GM18526 (cell line): ENCODE data around the gene TUBA1C.

Experiments used
- POLR2A ChIP-seq: IDR thresholded peaks from 3 replicates; pipeline ENCODE4 v1.6.1; 2011; ENCODE audit not compliant: insufficient read length; ENCODE audit errors: extremely low read depth

Gene TUBA1C

DNA sequence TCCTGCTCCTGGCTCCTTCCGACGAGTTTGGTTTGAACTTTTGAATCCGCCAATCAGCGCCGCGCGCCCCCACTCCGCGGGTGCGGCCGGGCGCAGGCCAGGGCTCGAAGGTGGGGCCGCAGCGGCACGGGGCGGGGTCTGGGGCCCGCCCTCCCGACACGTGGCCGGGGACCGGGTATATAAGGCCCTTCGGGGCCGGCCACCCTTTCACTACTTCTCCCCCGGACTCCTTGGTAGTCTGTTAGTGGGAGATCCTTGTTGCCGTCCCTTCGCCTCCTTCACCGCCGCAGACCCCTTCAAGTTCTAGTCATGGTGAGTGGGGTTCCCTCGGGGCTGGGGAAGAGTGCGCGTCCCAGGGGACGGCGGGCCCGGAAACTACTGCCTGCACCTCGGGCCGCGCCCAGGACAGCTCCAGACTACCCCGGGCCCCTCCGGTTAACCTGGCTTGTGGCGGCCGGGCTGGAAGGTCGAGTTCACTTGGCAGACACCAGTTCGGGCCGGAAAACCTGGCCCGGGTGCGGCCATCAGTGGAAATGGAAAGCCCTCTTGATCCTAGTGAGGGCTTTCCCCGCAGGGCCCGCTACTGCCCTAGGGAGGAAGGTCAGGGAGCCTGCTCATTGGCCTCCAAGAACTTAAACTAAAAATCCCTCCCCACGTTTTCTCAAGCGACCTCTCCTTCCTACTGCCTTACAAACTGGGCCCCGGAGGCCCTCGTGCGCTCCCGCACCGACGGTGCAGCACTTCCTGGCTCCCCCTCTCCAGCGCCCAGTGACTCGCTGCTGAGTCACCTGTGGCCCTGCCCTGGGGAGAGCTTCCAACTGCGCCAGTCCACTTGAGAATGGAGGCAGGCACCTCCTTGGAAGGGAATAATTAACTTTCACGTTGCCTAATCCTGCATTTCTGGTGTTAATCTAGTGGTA is at the start of gene TUBA1C:
TUBA1C (plus strand) TSS at position 210 of the 920 bp plus-strand sequence; CDS start at position 310, 100 bp downstream.
- peak; percentile 99 for TF ChIP-seq POLR2A

DNA sequence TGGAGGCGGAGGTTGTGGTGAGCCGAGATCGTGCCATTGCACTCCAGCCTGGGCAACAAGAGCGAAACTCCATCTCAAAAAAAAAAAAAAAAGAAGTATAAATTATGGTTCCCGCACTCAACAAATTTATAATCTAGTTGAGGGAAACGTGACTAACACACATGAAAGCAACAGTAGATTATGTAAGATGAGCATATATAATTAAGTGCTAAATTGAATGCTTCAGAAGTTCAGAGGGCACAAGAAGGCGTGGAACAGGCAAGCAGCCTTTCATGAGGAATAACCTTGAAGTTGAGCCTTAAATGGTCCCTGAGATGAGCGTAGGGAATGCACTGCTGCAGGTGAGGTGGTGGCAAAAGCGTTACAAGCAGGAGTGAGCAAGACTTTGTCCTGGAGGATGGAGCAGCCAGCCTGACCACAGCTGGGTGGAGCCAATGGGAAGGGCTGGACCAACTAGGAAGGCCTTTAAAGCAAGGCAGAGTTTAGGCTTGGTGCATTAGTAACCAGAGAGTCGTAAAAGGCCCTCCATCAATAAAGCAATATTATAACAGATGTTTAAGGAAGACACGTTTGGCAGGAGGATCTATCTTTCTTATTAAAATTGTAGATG is 45.4 kb upstream of the TUBA1C start:
- TF ChIP-seq POLR2A, result no peak

DNA sequence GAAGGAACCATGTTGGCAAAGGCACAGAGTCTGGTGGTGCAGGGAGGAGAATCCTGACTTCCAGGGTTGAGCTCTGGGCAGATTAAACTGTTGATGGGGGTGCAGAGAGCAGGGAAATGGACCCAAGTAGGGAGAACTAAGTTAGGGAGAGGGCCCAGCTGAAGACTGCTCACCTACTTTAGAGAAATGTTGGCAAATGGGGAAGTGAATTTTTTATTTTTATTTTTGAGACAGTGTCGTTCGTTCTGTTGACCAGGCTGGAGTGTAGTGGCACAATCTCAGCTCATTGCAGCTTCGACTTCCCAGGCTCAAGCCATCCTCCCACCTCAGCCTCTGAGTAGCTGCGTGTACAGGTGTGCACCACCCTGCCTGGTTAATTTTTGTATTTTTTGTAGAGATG is 43.9 kb upstream of the TUBA1C start:
- TF ChIP-seq POLR2A, result no peak

DNA sequence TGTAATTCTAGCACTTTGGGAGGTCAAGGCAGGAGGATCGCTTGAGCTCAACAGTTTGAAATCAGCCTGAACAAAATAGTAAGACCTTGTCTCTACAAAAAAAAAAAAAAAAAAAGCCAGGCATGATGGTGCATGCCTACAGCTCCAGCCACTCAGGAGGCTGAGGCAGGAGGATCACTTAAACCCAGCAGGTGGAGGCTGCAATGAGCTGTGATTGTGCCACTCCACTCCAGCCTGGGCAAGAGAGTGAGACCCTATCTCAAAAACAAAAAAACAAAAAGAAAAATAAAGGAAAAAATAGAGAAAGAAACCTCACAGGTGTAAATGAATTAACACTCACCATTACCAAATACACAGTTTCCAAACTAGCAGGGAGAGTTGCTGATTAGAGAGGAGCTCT is 41.8 kb upstream of the TUBA1C start:
- no peak for TF ChIP-seq POLR2A

DNA sequence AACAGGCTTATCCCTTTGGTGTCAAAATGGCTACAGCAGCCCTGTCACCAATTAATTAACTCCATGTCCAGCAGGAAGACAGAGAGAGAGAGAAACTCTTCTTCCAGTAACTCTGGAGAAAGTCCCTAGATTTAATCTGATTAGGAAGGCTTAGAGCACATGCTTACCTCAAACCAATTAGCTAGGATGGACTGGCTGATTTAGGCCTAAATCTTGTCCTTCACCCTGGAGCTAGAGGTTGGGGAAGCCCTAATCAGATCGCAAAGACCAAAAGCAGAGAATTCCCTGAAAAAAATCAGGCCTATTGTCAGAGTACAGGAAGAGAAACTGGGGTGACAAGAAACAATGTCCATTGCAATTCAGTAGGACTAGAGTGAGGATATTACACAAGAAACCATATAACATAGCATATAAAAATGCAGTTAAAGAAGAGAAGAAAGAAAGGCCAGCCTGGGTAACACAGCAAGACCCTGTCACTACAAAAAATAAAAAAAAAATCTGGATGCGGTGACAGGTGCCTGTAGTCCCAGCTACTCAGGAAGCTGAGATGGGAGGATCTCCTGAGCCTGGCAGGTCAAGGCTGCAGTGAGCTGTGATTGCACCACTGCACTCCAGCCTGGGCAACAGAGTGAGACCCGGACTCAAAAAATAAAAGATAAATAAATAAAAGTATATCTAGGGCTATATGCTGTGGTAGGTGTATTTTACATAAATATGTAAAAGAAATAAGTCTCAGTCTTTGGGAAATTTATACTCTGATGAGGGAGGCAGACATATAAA is 41.1 kb upstream of the TUBA1C start:
- TF ChIP-seq POLR2A, result no peak

DNA sequence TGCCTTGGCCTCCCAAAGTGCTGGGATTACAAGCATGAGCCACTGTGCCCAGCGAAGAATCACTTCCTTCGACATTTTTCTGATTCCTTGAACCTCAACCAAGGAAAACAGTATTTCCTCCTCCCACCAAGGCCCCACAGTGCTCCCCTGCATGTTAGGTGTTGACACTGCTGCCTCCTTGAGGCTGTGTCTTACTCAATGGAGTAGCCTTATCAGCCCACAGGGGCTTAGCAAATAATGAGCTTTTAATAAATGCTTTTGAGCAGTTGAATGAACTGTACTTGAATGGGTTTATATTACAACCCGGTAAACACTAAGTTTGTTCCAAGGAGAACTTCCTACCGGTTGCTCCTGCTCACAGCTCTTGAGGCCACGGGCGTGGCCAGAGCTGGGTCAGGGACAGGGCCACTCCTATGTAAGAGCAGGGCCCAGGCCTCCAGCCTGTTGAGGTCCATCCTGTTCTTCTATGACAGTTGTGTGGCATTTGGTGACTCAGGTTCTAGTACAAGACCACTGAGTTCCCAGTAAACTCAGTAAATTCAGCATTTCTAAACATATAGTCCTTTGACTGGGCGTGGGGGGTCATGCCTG is 39.2 kb upstream of the TUBA1C start:
- no peak for TF ChIP-seq POLR2A

DNA sequence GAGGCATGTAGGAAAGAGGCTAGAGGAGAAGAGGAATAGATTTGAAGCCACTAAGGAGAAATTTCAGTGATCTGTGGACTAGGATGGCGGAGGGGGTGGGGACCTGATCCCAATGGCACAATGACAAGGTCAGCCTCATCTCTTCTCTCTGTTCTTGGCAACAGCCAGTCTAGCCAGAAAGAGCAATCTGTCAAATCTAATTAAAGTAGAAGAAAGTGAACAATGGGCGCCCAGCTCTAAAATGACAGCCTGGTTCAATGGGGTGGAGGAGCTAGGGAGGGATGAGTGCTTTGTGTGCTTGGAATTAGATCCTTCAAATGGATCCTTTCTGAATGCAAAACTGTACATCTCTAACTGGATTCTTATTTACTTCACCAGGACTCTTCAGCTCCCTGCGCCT is 37.2 kb upstream of the TUBA1C start:
- no peak for TF ChIP-seq POLR2A

DNA sequence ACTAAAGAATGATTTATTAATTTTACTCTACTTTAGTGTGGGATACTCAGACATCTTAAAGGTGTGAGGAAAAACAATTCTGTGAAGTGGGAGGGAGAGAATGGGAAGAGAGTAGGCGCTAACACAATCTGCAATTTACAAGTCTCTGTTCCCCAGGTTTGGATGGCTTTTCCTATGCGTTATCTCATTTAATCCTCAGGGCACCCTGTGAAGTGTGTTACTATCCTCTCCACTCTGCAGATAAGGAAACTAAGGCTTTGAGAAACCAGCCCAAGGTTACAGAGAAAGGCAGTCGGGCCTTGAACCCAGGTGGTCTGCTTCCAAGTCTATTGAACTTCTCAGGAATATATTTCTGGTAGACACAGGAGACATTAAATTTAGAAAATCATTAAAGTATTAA is 36.2 kb upstream of the TUBA1C start:
- no peak for TF ChIP-seq POLR2A

DNA sequence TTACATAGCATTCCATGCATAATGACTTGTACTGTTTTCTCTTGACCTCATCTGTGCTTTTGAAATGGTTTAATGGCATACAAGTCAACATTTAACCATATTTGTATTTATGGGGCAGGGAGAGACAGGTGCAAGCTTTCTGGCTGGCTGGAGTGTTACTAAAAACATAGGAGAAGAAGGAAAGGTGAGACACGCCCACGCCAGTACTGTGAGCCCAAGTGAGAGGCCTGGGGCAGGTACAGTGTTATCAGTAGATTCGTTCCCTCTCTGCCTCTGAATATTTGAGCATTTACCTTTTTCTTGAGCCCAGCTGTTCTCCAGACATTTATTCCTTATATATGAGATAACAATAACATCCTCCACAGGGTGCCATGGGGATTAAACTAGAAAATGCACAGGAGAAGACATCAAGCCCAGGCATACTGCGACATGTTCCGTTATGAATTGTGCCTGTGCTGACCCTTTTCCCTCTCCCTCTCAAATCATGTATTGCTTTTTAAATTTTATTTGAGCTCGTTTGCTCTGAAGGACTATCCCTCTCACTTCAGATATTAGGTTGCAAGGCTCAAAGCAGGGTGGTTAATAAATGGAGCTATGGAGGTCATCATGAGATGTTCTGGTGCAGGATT is 34.6 kb upstream of the TUBA1C start:
- no peak for TF ChIP-seq POLR2A

DNA sequence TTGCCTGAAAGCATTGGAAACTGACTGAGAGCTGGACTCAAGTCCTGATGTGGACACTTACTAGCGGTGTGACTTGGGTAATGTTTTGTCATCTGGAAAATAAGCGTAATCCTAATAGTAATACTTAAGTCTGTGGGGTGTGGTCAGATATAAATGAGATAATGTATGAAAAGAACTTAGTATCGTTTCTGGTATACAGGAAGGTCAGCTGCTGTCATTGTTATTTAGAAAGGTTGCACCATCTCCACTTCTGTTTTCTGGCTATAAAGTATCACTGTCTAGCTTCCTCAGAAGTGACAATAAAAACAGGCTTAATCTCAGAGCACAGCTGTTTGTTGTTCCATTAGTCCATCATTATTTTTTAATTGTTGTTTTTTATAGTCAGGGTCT is 34.1 kb upstream of the TUBA1C start:
- TF ChIP-seq POLR2A, result no peak

DNA sequence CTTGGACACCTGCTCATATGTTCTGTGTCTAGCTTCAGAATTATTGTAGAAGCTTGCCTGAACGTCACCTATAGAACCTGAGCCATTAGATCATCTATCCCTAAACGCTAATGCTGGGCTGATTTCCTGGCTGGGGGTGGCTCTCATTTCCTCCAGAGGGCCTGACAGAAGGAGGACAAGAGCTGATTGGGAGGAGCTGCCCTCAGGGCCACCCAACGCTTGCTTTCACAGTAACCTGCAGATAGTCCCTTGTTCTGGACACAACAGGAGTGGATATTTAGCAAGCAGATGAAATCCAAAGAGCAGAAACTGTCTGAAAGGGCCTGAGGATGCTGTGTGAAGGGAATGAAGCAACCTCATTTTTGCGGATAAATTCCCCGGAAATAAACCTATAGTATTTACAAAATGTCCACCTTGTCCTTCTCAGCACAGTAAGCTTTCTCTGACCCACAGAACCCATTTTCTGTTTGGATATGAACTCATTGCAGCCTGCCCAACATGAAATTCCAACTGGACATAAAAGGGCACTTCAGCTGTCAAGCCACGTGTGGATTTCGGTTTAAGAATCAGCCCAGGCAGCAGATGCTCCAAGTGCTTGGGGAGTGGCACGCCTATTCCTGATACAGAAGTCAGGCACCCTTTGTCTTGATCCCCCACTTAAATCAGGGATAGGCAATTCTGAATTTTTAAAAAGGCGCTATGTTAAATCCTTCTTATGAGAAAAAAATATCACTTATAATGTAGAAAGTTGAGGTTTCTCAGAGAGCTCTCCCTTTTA is 32.8 kb upstream of the TUBA1C start:
- TF ChIP-seq POLR2A, result no peak

DNA sequence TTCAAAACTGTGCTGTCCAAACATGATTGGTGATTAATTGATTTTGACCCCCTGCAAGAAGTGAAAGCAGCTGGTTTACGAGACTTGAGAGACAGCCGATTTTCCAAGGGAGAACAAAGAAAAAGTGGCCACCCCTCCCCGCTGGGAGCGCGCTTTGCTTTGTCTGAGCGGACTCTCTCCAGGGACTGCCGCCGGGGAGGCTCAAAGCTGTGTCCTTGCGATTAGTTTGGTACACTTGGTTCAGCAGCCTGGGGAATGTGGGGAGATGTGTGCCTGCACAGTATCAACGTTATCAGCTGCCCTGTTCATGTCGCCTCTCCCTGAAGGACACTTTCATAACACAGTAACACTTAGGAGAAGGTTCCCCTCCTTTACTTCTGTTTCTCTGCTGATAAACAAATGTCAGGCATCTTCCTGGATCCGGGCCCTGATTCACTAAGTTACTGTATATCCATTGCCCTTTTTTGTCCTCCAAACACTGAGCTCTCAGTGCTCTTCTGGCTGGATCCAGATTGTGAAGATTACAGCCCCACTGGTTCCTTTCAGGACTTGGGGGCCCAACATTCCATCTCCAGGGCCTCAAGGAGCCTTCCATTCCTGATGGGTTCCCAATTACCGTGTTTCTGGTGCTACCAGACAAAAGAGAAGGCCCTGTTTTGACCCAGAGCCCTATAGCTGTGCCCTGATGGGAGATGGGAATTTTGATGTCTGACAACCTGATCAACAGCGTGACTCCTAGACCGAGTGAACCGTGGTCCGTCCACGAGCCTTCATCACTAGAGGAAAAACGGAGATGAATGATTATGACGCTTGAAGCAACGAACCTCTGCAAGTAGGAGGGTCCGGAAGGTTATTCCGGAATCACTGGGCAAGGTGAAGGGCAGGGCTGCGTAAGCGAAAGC is 31.7 kb upstream of the TUBA1C start:
- TF ChIP-seq POLR2A, result no peak

DNA sequence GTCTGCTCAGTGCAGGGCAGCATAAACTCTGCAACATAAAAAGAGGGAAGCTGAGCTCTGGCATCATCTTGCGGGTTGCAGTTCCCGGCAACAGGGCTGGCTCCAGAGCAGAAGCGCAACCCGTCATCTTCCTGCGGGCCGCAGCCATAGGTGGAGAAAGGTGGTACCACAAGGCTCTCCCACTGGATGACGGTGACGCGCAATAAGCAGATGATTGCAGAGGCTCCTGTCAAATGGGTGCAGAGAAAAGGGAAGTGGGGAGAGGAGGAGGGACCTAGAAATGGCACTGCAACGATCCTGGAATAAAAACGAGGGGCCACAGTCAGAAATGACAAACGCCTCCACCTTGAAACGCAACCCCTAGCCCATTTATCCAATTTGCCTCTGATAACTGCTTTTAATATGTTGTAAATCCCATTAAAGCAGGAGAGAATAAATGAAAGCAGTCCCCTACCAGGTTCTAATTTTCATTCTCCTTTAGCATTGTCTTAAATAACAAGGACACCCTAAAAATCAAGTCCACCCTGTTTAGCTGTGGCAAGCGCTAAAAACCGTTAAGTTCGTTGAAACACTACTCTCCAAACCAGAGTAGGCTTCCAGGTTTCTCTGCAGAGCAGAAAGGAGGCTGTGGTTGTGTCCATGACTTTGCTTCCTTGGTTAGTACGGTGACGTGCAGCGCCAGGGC is 30.9 kb upstream of the TUBA1C start:
- TF ChIP-seq POLR2A, result peak; percentile 36
